ENCODE results near the gene PHRF1. TPM values are rescaled to one million over a fixed set of nuclear protein-coding genes. Genes with fewer than 3 reads are reported as not detected.

Gene PHRF1
- total RNA-seq, 1 donor from 2014 or later: 38.3 TPM

GRCh38 chr11:532527-532985, 43.7 kb upstream of the PHRF1 start:
- no peaks in the 10 kb centered on the region for H3K9me3 Mint-ChIP-seq (ENCODE audit: unreplicated experiment)
- no peaks in the 10 kb centered on the region for H3K9me3 ChIP-seq (ENCODE audit: insufficient read depth, low read depth, low read length)
- H3K4me2 ChIP-seq (ENCODE audit: low read length): no peak overlapping the region
- H3K27ac ChIP-seq (ENCODE audit: low read depth, low read length): no peak overlapping the region
- H3K4me3 ChIP-seq (ENCODE audit: insufficient read depth, low read depth, low read length): no peak overlapping the region
- H3K4me3 Mint-ChIP-seq (ENCODE audit: unreplicated experiment): no peak overlapping the region
- peaks cover 20% of the 10 kb centered on the region for H3K79me2 ChIP-seq (ENCODE audit: insufficient read depth, low read length)
- H3K27me3 ChIP-seq (ENCODE audit: insufficient read depth, low read length): no peaks in the 10 kb centered on the region
- no peaks in the 10 kb centered on the region for H3K36me3 Mint-ChIP-seq (ENCODE audit: low read depth, unreplicated experiment)
- peaks cover 34% of the 10 kb centered on the region for H4K20me1 ChIP-seq (ENCODE audit: insufficient read depth, low read length)
- H2AFZ ChIP-seq (ENCODE audit: low read depth, low read length): no peak overlapping the region
- no peak overlapping the region for H3K27ac Mint-ChIP-seq (ENCODE audit: unreplicated experiment)
- FAIRE-seq: no peak
- no peak overlapping the region for H3K9ac ChIP-seq (ENCODE audit: low read length)
- no peak for TF ChIP-seq EZH2 (IDR thresholded peaks at IDR 0.05; ENCODE audit: insufficient read depth, low read length)
- H3K27me3 Mint-ChIP-seq (ENCODE audit: low read depth, unreplicated experiment): no peaks in the 10 kb centered on the region
- H3K4me1 ChIP-seq (ENCODE audit: insufficient read depth, low read length): peaks cover 23% of the 10 kb centered on the region
- H3K36me3 ChIP-seq (ENCODE audit: insufficient read depth, low read length): peaks cover 3% of the 10 kb centered on the region
- DNase-seq (ENCODE audit: low read depth): no peak
- H3K4me1 Mint-ChIP-seq (ENCODE audit: low read depth, unreplicated experiment): peaks cover 4% of the 10 kb centered on the region

- FAIRE-seq (no peak), DNase-seq (ENCODE audit: low read depth) (no peak)
- Histone ChIP-seq H3K4me2 (ENCODE audit: low read length) (no peak overlapping the region), H2AFZ (ENCODE audit: low read depth, low read length) (no peak overlapping the region), H3K79me2 (ENCODE audit: insufficient read depth, low read length) (peaks cover 20% of the 10 kb centered on the region), H3K27ac (ENCODE audit: low read depth, low read length) (no peak overlapping the region), H3K4me3 (ENCODE audit: insufficient read depth, low read depth, low read length) (no peak overlapping the region), H4K20me1 (ENCODE audit: insufficient read depth, low read length) (peaks cover 34% of the 10 kb centered on the region), H3K4me1 (ENCODE audit: insufficient read depth, low read length) (peaks cover 26% of the 10 kb centered on the region), H3K36me3 (ENCODE audit: insufficient read depth, low read length) (peaks cover 3% of the 10 kb centered on the region), H3K9ac (ENCODE audit: low read length) (no peak overlapping the region), H3K9me3 (ENCODE audit: insufficient read depth, low read depth, low read length) (no peaks in the 10 kb centered on the region), H3K27me3 (ENCODE audit: insufficient read depth, low read length) (no peaks in the 10 kb centered on the region)
- Mint-ChIP-seq H3K9me3 (ENCODE audit: unreplicated experiment) (no peaks in the 10 kb centered on the region), H3K27ac (ENCODE audit: unreplicated experiment) (no peak overlapping the region), H3K4me3 (ENCODE audit: unreplicated experiment) (no peak overlapping the region), H3K27me3 (ENCODE audit: low read depth, unreplicated experiment) (no peaks in the 10 kb centered on the region), H3K36me3 (ENCODE audit: low read depth, unreplicated experiment) (no peaks in the 10 kb centered on the region), H3K4me1 (ENCODE audit: low read depth, unreplicated experiment) (peaks cover 4% of the 10 kb centered on the region)
- TF ChIP-seq, protein P1, sequence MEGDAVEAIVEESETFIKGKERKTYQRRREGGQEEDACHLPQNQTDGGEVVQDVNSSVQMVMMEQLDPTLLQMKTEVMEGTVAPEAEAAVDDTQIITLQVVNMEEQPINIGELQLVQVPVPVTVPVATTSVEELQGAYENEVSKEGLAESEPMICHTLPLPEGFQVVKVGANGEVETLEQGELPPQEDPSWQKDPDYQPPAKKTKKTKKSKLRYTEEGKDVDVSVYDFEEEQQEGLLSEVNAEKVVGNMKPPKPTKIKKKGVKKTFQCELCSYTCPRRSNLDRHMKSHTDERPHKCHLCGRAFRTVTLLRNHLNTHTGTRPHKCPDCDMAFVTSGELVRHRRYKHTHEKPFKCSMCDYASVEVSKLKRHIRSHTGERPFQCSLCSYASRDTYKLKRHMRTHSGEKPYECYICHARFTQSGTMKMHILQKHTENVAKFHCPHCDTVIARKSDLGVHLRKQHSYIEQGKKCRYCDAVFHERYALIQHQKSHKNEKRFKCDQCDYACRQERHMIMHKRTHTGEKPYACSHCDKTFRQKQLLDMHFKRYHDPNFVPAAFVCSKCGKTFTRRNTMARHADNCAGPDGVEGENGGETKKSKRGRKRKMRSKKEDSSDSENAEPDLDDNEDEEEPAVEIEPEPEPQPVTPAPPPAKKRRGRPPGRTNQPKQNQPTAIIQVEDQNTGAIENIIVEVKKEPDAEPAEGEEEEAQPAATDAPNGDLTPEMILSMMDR (IDR thresholded peaks at IDR 0.05; ENCODE audit: insufficient read depth, low read depth, low read length): no peak
- TF ChIP-seq EZH2 (IDR thresholded peaks at IDR 0.05; ENCODE audit: insufficient read depth, low read length): no peak
Observed at GRCh38 chr11:532986-533585, 43.2 kb upstream of the PHRF1 start.

GRCh38 chr11:533586-534395, 42.5 kb upstream of the PHRF1 start:
- Mint-ChIP-seq H3K36me3 (ENCODE audit: low read depth, unreplicated experiment) (no peaks in the 10 kb centered on the region), H3K27me3 (ENCODE audit: low read depth, unreplicated experiment) (peaks cover 2% of the 10 kb centered on the region), H3K9me3 (ENCODE audit: unreplicated experiment) (no peaks in the 10 kb centered on the region), H3K4me3 (ENCODE audit: unreplicated experiment) (peak overlapping the region; percentile 78), H3K27ac (ENCODE audit: unreplicated experiment) (no peak overlapping the region), H3K4me1 (ENCODE audit: low read depth, unreplicated experiment) (peaks cover 4% of the 10 kb centered on the region)
- H3K36me3 ChIP-seq (ENCODE audit: insufficient read depth, low read length): peaks cover 3% of the 10 kb centered on the region
- FAIRE-seq: no peak
- no peak overlapping the region for H3K27ac ChIP-seq (ENCODE audit: low read depth, low read length)
- TF ChIP-seq EZH2 (IDR thresholded peaks at IDR 0.05; ENCODE audit: insufficient read depth, low read length): no peak
- TF ChIP-seq, protein P1 (IDR thresholded peaks at IDR 0.05; ENCODE audit: insufficient read depth, low read depth, low read length): no peak
- H3K79me2 ChIP-seq (ENCODE audit: insufficient read depth, low read length): peaks cover 20% of the 10 kb centered on the region
- H3K9ac ChIP-seq (ENCODE audit: low read length): peak overlapping the region; percentile 86
- no peak overlapping the region for H2AFZ ChIP-seq (ENCODE audit: low read depth, low read length)
- H3K27me3 ChIP-seq (ENCODE audit: insufficient read depth, low read length): no peaks in the 10 kb centered on the region
- H3K9me3 ChIP-seq (ENCODE audit: insufficient read depth, low read depth, low read length): no peaks in the 10 kb centered on the region
- peak overlapping the region; percentile 95 for H3K4me2 ChIP-seq (ENCODE audit: low read length)
- H3K4me1 ChIP-seq (ENCODE audit: insufficient read depth, low read length): peaks cover 26% of the 10 kb centered on the region
- DNase-seq (ENCODE audit: low read depth): no peak
- H3K4me3 ChIP-seq (ENCODE audit: insufficient read depth, low read depth, low read length): peak overlapping the region; percentile 78
- peaks cover 34% of the 10 kb centered on the region for H4K20me1 ChIP-seq (ENCODE audit: insufficient read depth, low read length)
